Large intestine (tissue), 3 donors: ENCODE data around the gene CLIC4. TPM values are rescaled to one million over a fixed set of nuclear protein-coding genes. Genes with fewer than 3 reads are reported as not detected.
"Not testable (repeated sequence)": the region's sequence is repeated elsewhere in the genome, so short reads cannot be mapped to it uniquely, and the experiment has no call there.

Source experiments
- DNase-seq, 2 donors: peaks; one replicate each; pipeline versions ENCODE4 v3.0.0 to v3.0.0-alpha.2; 2013
- H3K27ac ChIP-seq: one replicate; pipeline ENCODE4 v1.5.1; 2013; ENCODE audit warnings: low read length
- H3K27me3 ChIP-seq: 2 replicates; pipeline ENCODE4 v1.6.1; 2013; ENCODE audit warnings: low read length; ENCODE audit not compliant: control insufficient read depth, insufficient read depth
- H3K36me3 ChIP-seq: 2 replicates; pipeline ENCODE4 v1.6.1; 2013; ENCODE audit warnings: low read length; ENCODE audit not compliant: control insufficient read depth, insufficient read depth
- H3K4me1 ChIP-seq: one replicate; pipeline ENCODE4 v1.6.1; 2013; ENCODE audit warnings: low read length; ENCODE audit not compliant: control insufficient read depth, insufficient read depth
- H3K4me3 ChIP-seq: one replicate; pipeline ENCODE4 v1.5.1; 2013; ENCODE audit warnings: low read length
- H3K9me3 ChIP-seq: one replicate; pipeline ENCODE4 v1.6.1; 2013; ENCODE audit warnings: mild to moderate bottlenecking, low read depth, low read length, moderate library complexity; ENCODE audit not compliant: control insufficient read depth
- WGBS: methylation state at CpG from one replicate; pipeline ENCODE4 v1.1.5; 2013; ENCODE audit warnings: low lambda C conversion rate; ENCODE audit not compliant: insufficient coverage; 5-methylcytosine and 5-hydroxymethylcytosine counted together
- polyA plus RNA-seq: library from polyadenylated mRNA; unstranded; fragments of 120-200 nt; gene quantifications from one replicate; pipeline ENCODE4 v1.2.1, GENCODE V29; 2013

The CLIC4 gene
- polyA plus RNA-seq, 1 donor = 70.3 TPM

GRCh38 chr1:24732186-24732885, 12.9 kb upstream of the CLIC4 start:
- H3K4me3 ChIP-seq = no peak overlapping the region
- no CpG with 5 or more reads among the region's 4 CpGs for WGBS
- H3K27ac ChIP-seq = no peak overlapping the region
- H3K36me3 ChIP-seq = no peaks in the 10 kb centered on the region
- peaks cover 4% of the 10 kb centered on the region for H3K4me1 ChIP-seq
- no peaks in the 10 kb centered on the region for H3K9me3 ChIP-seq
- no peak for DNase-seq
- no peaks in the 10 kb centered on the region for H3K27me3 ChIP-seq

DNA sequence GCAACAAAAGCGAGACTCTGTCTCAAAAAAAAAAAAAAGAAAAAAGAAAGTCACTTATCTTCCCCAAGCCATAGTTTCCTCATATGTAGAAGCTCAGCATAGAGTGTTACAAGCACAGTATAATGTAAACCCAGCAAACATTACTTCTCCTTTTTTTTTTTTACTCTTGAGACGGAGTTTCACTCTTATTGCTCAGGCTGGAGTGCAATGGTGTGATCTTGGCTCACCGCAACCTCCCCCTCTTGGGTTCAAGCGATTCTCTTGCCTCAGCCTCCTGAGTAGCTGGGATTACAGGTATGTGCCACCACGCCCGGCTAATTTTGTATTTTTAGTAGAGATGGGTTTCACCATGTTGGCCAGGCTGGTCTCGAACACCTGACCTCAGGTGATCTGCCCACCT, 11.9 kb upstream of the CLIC4 start:
- H3K4me1 ChIP-seq, DNase-seq, H3K4me3 ChIP-seq, H3K36me3 ChIP-seq, H3K27ac ChIP-seq, H3K27me3 ChIP-seq, H3K9me3 ChIP-seq: not testable (repeated sequence)
- no CpG with 5 or more reads among the region's 7 CpGs for WGBS

- peak overlapping the region; percentile 32 for H3K27ac ChIP-seq
- no peak overlapping the region for H3K4me3 ChIP-seq
- H3K27me3 ChIP-seq = no peaks in the 10 kb centered on the region
- no peaks in the 10 kb centered on the region for H3K9me3 ChIP-seq
- no peak for DNase-seq
- no CpG with 5 or more reads among the region's 5 CpGs for WGBS
- no peaks in the 10 kb centered on the region for H3K36me3 ChIP-seq
- H3K4me1 ChIP-seq = peaks cover 4% of the 10 kb centered on the region
Observed at GRCh38 chr1:24735156-24735508, 10.1 kb upstream of the CLIC4 start.

DNA sequence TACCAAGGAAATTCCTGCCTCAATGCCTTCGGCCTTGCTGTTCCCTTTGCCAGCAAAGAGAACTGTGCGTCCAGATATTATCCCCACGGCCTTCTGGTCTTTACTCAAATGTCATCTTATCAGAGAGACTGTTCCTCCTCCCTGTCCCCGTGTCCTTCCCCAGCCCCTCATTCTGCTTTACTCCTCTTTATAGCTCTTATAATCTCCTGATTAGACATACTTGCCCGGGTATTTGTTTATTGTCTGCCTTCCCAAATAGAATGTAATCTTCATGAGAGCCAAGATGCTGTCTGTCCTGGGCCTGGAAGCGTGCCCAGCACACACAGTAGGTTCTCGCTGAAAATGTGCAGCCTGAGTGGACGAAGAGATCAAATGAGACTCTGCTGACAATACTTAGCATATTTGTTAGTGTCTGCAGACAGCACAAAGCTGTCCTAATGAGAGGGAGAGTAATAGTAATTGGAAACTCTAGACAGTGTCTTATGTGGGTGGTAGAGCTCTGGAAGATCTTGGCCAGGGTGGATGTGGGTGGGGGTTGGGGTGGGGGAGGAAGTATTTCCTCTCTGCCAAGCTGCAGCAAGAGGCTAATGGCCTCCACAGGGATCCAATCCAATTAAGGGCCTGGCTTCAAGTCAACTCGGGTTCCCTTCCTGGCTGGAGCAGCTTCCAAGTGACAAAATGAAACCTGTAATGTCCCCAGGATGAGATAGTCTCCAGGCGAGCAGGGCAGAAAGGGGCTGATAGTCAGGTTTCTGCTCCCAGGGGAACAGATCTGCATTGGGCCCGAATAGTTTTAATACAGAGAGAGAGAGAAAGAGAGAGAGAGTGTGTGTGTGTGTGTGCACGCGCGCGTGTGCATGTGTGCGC, 9.5 kb upstream of the CLIC4 start:
- Histone ChIP-seq H3K27ac (peak overlapping the region; percentile 39), H3K4me1 (peaks cover 4% of the 10 kb centered on the region), H3K36me3 (no peaks in the 10 kb centered on the region), H3K4me3 (no peak overlapping the region), H3K27me3 (no peaks in the 10 kb centered on the region), H3K9me3 (no peaks in the 10 kb centered on the region)
- DNase-seq = peak in 1 of 2 donors; percentile 45
- WGBS = 100% methylated on average over 1 of the region's 16 CpGs

DNA sequence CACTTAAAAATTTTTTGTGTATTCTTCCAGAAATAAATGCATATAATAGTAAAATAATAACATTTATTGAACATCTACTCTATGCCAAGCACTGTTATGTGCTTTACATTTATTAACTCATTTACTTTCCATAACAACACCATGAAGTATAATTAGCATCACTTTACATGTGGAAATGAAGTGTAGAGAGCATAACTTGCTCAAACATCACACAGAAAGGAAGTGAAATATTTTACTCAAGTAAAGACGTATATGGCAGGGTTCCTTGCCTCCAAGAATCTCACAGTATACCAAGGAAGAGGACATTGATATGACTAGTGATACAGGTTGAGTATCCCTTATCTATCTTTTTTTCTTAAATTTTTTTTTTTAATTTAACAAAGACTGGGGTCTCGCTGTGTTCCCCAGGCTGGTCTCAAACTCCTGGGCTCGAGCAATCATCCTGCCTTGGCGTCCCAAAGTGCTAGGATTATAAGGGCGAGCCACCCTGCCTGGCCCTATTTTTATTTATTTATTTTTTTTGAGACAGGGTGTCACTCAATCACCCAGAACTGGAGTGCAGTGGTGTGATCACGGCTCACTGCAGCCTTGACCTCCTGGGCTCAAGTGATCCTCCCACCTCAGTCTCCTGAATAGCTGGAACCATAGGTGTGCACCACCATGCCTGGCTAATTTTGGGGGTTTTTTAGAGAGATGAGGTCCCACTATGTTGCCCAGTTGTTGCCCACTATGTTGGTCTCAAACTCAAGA, 7.7 kb upstream of the CLIC4 start:
- no peaks in the 10 kb centered on the region for H3K27me3 ChIP-seq
- H3K4me1 ChIP-seq = peaks cover 6% of the 10 kb centered on the region
- no peak overlapping the region for H3K27ac ChIP-seq
- no peaks in the 10 kb centered on the region for H3K36me3 ChIP-seq
- WGBS = 100% methylated on average over 1 of the region's 6 CpGs
- no peaks in the 10 kb centered on the region for H3K9me3 ChIP-seq
- no peak overlapping the region for H3K4me3 ChIP-seq
- no peak for DNase-seq

DNA sequence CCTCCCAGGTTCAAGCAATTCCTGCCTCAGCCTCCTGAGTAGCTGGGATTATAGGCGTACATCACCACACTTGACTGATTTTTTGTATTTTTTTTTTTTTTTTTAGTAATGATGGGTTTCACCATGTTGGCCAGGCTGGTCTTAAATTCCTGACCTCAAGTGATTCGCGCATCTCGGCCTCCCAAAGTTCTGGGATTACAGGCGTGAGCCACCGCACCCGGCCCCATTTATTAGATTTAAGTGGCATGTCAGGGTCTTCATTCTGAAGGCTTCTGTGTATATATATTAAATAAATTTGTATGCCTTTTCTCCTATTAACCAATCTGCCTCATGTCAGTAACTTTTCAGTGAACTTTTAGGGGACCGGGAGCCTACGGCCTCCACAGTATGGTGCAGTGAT, 6.0 kb upstream of the CLIC4 start:
- no CpG with 5 or more reads among the region's 9 CpGs for WGBS
- no peak overlapping the region for H3K27ac ChIP-seq

DNA sequence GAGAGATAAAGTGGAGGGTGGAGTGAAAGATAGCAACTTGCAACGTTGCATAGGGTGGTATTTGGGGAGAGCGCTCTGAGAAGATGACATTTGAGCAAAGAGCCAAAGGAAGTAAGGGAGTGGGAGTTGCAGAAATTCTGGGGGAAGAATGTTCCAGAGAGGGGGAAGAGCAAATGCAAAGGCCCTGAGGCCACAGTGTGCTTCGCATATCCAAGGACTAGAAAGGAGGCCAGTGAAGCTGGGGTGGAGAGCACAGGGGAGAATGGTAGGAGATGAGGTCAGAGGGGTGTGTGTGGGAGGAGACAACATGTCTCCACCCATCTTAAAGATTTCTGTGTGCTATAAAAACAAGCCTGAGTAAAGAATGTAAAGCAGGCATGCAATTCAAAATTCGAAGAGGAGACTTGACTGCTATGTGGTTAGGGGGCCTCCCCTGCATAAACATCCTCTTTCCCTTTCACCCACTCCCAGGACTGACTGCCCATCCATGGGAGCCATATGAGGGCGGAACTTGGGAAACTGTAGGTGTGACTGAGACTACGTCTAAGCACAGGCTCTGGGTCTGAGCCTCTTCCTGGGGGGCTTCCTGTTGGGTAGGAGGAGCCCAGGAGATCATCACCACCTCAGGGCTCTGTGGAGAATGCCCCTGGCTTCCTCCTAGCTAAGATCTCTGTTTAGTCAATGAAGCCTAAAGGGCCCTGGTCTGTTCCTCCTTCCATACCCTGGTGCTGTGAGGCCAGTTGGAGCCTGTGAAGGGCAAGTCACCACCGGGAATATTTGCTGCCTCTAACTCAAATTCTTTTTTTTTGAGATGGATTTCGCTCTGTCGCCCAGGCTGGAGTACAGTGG, 2.9 kb upstream of the CLIC4 start:
- Histone ChIP-seq H3K27ac (peak overlapping the region; percentile 32), H3K9me3 (no peaks in the 10 kb centered on the region), H3K4me1 (peaks cover 14% of the 10 kb centered on the region), H3K27me3 (peaks cover 3% of the 10 kb centered on the region), H3K36me3 (no peaks in the 10 kb centered on the region), H3K4me3 (no peak overlapping the region)
- peak in 1 of 2 donors; percentile 50 for DNase-seq
- 57% methylated on average over 3 of the region's 9 CpGs for WGBS

More for the DNA sequence above, 6.0 kb upstream of the CLIC4 start:
- no peaks in the 10 kb centered on the region for H3K27me3 ChIP-seq
- DNase-seq = no peak
- no peak overlapping the region for H3K4me3 ChIP-seq
- H3K4me1 ChIP-seq = peaks cover 18% of the 10 kb centered on the region
- H3K36me3 ChIP-seq = no peaks in the 10 kb centered on the region
- no peaks in the 10 kb centered on the region for H3K9me3 ChIP-seq

- Histone ChIP-seq H3K9me3 (no peaks in the 10 kb centered on the region), H3K4me3 (no peak overlapping the region), H3K27ac (peak overlapping the region; percentile 48), H3K27me3 (peaks cover 3% of the 10 kb centered on the region), H3K36me3 (no peaks in the 10 kb centered on the region), H3K4me1 (peaks cover 14% of the 10 kb centered on the region)
- DNase-seq = peak in 1 of 2 donors; percentile 63
- no CpG with 5 or more reads among the region's 10 CpGs for WGBS
Observed at GRCh38 chr1:24743404-24744211, 1.6 kb upstream of the CLIC4 start.

- Histone ChIP-seq H3K4me3 (peak overlapping the region; percentile 79), H3K4me1 (peaks cover 14% of the 10 kb centered on the region), H3K27ac (peak overlapping the region; percentile 4), H3K36me3 (no peaks in the 10 kb centered on the region), H3K9me3 (no peaks in the 10 kb centered on the region), H3K27me3 (peaks cover 3% of the 10 kb centered on the region)
- no CpG with 5 or more reads among the region's 70 CpGs for WGBS
- peak in 1 of 2 donors; percentile 65 for DNase-seq
Observed at GRCh38 chr1:24745711-24746413, 615 bp downstream of the CLIC4 start.
